Gastrocnemius medialis (tissue), 4 donors: ENCODE data around the gene GALNT17.

Source experiments
- CTCF ChIP-seq, 5 experiments: fragments of 450-650 bp in 3 of 5; fragments of 200-600 bp in 2 of 5; sonication (generic) in 2 of 5; IDR thresholded peaks in 4 of 5; conservative IDR thresholded peaks in 1 of 5; 1 replicate in 4 of 5; 2 replicates in 1 of 5; pipeline ENCODE4 v1.5.1; 2016 to 2019; ENCODE audit warnings: antibody characterized with exemption in 5 of 5, mild to moderate bottlenecking in 3 of 5, moderate library complexity in 3 of 5
- POLR2A ChIP-seq, 2 donors: fragments of 450-650 bp; IDR thresholded peaks; one replicate each; pipeline ENCODE4 v1.6.1; 2017; ENCODE audit warnings: antibody characterized with exemption in 2 of 2, mild to moderate bottlenecking in 2 of 2, moderate library complexity in 2 of 2

DNA sequence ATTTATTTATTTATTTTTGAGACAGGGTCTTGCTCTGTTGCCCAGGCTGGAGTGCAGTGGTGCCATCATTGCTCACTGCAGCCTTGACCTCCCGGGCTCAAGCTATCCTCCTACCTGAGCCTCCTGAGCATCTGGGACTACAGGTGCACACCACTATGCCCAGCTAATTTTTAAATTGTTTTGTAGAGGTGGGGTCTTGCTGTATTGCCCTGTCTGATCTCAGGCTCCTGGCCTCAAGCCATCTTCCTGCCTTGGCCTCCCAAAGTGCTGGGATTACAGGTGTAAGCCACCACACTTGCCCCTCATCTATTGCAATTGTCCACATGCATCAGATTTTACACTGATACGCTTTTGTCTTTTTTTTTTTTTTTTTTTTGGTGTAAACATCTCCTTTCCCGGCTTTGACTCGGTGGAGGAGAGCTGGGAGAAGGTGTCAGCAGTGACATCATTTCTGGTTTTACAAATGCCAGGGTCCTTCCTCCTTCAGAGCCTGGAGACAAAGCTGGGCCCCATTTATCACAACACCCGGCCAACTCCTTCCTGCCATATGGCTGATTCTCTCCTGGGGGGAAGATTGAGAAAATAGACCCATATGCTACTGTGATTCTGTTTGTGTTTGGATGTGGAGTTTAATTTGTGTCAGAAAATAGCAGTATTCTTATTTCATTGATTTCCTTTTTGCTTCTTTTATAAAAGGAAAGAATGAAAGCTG, 61.3 kb downstream of the GALNT17 start:
- TF ChIP-seq CTCF (IDR thresholded peaks at IDR 0.05 in 4 of 5, conservative IDR thresholded peaks at IDR 0.05 in 1 of 5) = no peak
- TF ChIP-seq POLR2A (IDR thresholded peaks at IDR 0.05) = no peak
